Body of pancreas (tissue), 4 donors: Measurements from ENCODE around the gene SYNE1. TPM values are rescaled to one million over a fixed set of nuclear protein-coding genes. Genes with fewer than 3 reads are reported as not detected.

ENCODE experiments used
- ATAC-seq: fragments of 150-250 bp; one replicate; pipeline ENCODE4 v1.9.1; 2016
- DNase-seq, 4 donors: peaks; one replicate each; pipeline ENCODE4 v3.0.0-alpha.2; 2019
- H3K27ac ChIP-seq, 4 donors: fragments of 200-600 bp; sonication (generic); 1 replicate in 3 of 4; 2 replicates in 1 of 4; pipeline versions ENCODE4 v1.5.1 to v1.6.1; 2016 to 2019; ENCODE audit warnings: mild to moderate bottlenecking in 1 of 4, mixed read lengths in 1 of 4, moderate library complexity in 1 of 4
- H3K27me3 ChIP-seq, 2 donors: fragments of 200-600 bp; sonication (generic); one replicate each; pipeline ENCODE4 v1.6.0; 2016; ENCODE audit warnings: mild to moderate bottlenecking in 1 of 2
- H3K36me3 ChIP-seq, 2 donors: fragments of 200-600 bp; sonication (generic); replicated peaks in 1 of 2; 2 replicates each; pipeline ENCODE4 v1.5.1; 2016; ENCODE audit warnings: low read depth in 2 of 2; ENCODE audit not compliant: insufficient read depth in 1 of 2
- H3K4me1 ChIP-seq: fragments of 200-600 bp; sonication (generic); one replicate; pipeline ENCODE4 v1.6.0; 2016
- H3K4me3 ChIP-seq, 2 donors: fragments of 200-600 bp; sonication (generic); 1 replicate in 1 of 2; 2 replicates in 1 of 2; pipeline ENCODE4 v1.5.1; 2016 to 2019
- H3K9me3 ChIP-seq, 3 donors: fragments of 200-600 bp; sonication (generic); 1 replicate in 2 of 3; 2 replicates in 1 of 3; pipeline ENCODE4 v1.5.1; 2016
- CTCF ChIP-seq, 7 experiments: fragments of 450-650 bp in 4 of 7; fragments of 200-600 bp in 3 of 7; sonication (generic) in 3 of 7; IDR thresholded peaks; one replicate each; pipeline ENCODE4 v1.5.1; 2016 to 2019; ENCODE audit warnings: antibody characterized with exemption in 7 of 7
- POLR2A ChIP-seq, 3 donors: fragments of 450-650 bp; IDR thresholded peaks; one replicate each; pipeline ENCODE4 v1.6.1; 2016; ENCODE audit warnings: antibody characterized with exemption in 3 of 3, mild to moderate bottlenecking in 2 of 3
- WGBS, 2 donors: methylation state at CpG; one replicate each; pipeline ENCODE4 v1.1.5; 2017; 5-methylcytosine and 5-hydroxymethylcytosine counted together
- intact Hi-C: fragments of 100-400 bp; cut with DNase I; formaldehyde crosslinking; loops from one replicate; pipeline ENCODE4 v1.15.1; 2023
- total RNA-seq, 2 donors: library from RNA; depleted of rRNA; stranded (reverse); fragments of >200 nt; gene quantifications; one replicate each; pipeline ENCODE4 v1.1.0, GENCODE V29; 2016

The SYNE1 gene
- total RNA-seq, 2 donors from 2014 or later: 109 to 123 TPM

- 32 to 35% methylated on average over 20 of the region's 20 CpGs for WGBS, 2 donors
- DNase-seq: peak; percentile 53 to 76 (median 70)
Measured at GRCh38 chr6:152368751-152369624, 268.2 kb downstream of the SYNE1 start.

GRCh38 chr6:152364866-152365265 is 272.3 kb downstream of the SYNE1 start:
- Histone ChIP-seq H3K4me3 (no peak overlapping the region), H3K27ac (no peak overlapping the region), H3K27me3 (no peaks in the 10 kb centered on the region), H3K36me3 (peaks cover 7 to 9% of the 10 kb centered on the region in 2 donors), H3K9me3 (no peaks in the 10 kb centered on the region), H3K4me1 (peaks cover 12% of the 10 kb centered on the region)
- ATAC-seq (no peak), DNase-seq (no peak)
- intact Hi-C loops: no loop called here
- no peak for TF ChIP-seq CTCF (IDR thresholded peaks at IDR 0.05)
- no peak for TF ChIP-seq POLR2A (IDR thresholded peaks at IDR 0.05)
- 70 to 74% methylated on average over 2 of the region's 2 CpGs for WGBS, 2 donors

More at GRCh38 chr6:152368751-152369624, 268.2 kb downstream of the SYNE1 start:
- ATAC-seq: peak; percentile 90
- H3K27me3 ChIP-seq: no peaks in the 10 kb centered on the region
- H3K4me3 ChIP-seq: no peak overlapping the region
- H3K36me3 ChIP-seq: peaks cover 0 to 4% of the 10 kb centered on the region in 2 donors
- no peaks in the 10 kb centered on the region for H3K9me3 ChIP-seq
- intact Hi-C loops: no loop called here
- peaks cover 12% of the 10 kb centered on the region for H3K4me1 ChIP-seq
- peak overlapping the region; percentile 53 to 79 (median 71) for H3K27ac ChIP-seq
- peak in 2 of 3 donors; percentile 19 to 24 for TF ChIP-seq POLR2A (IDR thresholded peaks at IDR 0.05)
- no peak for TF ChIP-seq CTCF (IDR thresholded peaks at IDR 0.05)

GRCh38 chr6:152360034-152360433 is 277.1 kb downstream of the SYNE1 start:
- intact Hi-C loops: no loop called here
- no peak for ATAC-seq
- Histone ChIP-seq H3K27ac (no peak overlapping the region), H3K9me3 (no peaks in the 10 kb centered on the region), H3K4me1 (no peaks in the 10 kb centered on the region), H3K4me3 (no peak overlapping the region), H3K27me3 (no peaks in the 10 kb centered on the region), H3K36me3 (peaks cover 17 to 20% of the 10 kb centered on the region in 2 donors)
- DNase-seq: no peak
- TF ChIP-seq POLR2A (IDR thresholded peaks at IDR 0.05): no peak
- TF ChIP-seq CTCF (IDR thresholded peaks at IDR 0.05): no peak
- WGBS, 2 donors: 93 to 96% methylated on average over 6 of the region's 6 CpGs

GRCh38 chr6:152356662-152357061 is 280.5 kb downstream of the SYNE1 start:
- no peaks in the 10 kb centered on the region for H3K27me3 ChIP-seq
- TF ChIP-seq POLR2A (IDR thresholded peaks at IDR 0.05) (no peak), CTCF (IDR thresholded peaks at IDR 0.05) (peak in 1 of 7 experiments; percentile 6)
- 62 to 77% methylated on average over 2 of the region's 2 CpGs for WGBS, 2 donors
- H3K9me3 ChIP-seq: no peaks in the 10 kb centered on the region
- no peaks in the 10 kb centered on the region for H3K4me1 ChIP-seq
- peaks cover 29 to 36% of the 10 kb centered on the region in 2 donors for H3K36me3 ChIP-seq
- DNase-seq (no peak), ATAC-seq (no peak)
- no peak overlapping the region for H3K4me3 ChIP-seq
- intact Hi-C loops: loop anchor here (10.0 kb wide), 1 partner anchor 202 kb away; no protein-coding TSS in a partner anchor
- H3K27ac ChIP-seq: no peak overlapping the region
